ENCODE results near the gene CHTF18.
"Not testable (repeated sequence)": the region's sequence is repeated elsewhere in the genome, so short reads cannot be mapped to it uniquely, and the experiment has no call there.

DNA sequence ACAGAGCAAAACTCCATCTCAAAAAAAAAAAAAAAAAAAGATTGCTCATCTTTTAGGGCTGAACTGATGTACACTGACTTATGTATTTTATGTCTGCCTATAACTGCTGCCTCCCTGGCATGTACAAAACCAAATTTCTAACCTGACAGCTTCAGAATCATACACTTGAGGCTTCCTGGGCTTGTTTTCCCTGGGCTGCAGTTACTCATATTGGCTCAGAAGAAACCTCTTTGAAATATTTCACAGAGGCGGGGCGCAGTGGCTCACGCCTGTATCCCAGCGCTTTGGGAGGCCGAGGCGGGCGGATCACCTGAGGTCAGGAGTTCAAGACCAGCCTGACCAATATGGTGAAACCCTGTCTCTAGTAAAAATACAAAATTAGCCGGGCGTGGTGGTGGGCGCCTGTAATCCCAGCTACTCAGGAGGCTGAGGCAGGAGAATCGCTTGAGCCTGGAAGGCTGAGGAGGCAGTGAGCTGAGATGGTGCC, 34.3 kb upstream of the CHTF18 start:
- not testable (repeated sequence) for TF ChIP-seq POLR2A (IDR thresholded peaks at IDR 0.05)
- TF ChIP-seq, protein P1, sequence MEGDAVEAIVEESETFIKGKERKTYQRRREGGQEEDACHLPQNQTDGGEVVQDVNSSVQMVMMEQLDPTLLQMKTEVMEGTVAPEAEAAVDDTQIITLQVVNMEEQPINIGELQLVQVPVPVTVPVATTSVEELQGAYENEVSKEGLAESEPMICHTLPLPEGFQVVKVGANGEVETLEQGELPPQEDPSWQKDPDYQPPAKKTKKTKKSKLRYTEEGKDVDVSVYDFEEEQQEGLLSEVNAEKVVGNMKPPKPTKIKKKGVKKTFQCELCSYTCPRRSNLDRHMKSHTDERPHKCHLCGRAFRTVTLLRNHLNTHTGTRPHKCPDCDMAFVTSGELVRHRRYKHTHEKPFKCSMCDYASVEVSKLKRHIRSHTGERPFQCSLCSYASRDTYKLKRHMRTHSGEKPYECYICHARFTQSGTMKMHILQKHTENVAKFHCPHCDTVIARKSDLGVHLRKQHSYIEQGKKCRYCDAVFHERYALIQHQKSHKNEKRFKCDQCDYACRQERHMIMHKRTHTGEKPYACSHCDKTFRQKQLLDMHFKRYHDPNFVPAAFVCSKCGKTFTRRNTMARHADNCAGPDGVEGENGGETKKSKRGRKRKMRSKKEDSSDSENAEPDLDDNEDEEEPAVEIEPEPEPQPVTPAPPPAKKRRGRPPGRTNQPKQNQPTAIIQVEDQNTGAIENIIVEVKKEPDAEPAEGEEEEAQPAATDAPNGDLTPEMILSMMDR (IDR thresholded peaks at IDR 0.05), result not testable (repeated sequence)

Data from esophagus squamous epithelium (tissue), 4 donors.